Measurements from ENCODE around the gene SCAPER.

- TF ChIP-seq CTCF (IDR thresholded peaks at IDR 0.05) (no peak), POLR2AphosphoS5 (IDR thresholded peaks at IDR 0.05; ENCODE audit: low read depth, low read length) (no peak)
Measured at GRCh38 chr15:76730262-76730661, 174.9 kb downstream of the SCAPER start.
